Measurements from ENCODE around the gene SLC35F2. TPM values are rescaled to one million over a fixed set of nuclear protein-coding genes. Genes with fewer than 3 reads are reported as not detected.
A peak's percentile ranks its signal among the peaks of the same experiment; 100 is the strongest.

Gene SLC35F2
- total RNA-seq, 2 experiments from 2014 or later, result 22.8 to 24.5 TPM

DNA sequence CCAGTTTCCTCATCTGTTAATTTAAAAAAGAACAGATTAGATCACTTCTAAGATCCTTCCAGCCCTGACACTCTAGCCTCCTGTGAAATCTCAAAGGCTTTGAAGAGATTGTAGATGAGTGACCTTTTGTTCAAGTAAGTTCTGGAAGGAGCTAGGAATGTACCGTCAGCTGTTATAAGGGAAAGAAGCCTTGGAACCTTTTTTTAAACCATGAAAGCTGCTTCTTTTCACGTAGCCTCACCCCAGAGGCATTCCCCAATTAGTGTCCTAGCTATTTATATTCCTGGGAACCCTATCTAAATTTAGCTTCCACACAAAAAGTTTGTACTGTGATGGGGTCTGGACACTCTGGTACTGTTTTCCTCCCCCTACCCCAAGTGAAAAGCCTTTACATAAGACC lies 111.0 kb downstream of the SLC35F2 start:
- intact Hi-C loops (cut with micrococcal nuclease), result no loop called here
- no peak for DNase-seq
- Mint-ChIP-seq H3K27ac (no peak overlapping the region), H3K27me3 (peaks cover 14% of the 10 kb centered on the region), H3K9me3 (no peaks in the 10 kb centered on the region), H3K4me1 (ENCODE audit: low read depth) (no peaks in the 10 kb centered on the region), H3K4me3 (no peak overlapping the region), H3K36me3 (no peaks in the 10 kb centered on the region)
- POLR2A ChIA-PET, result no interaction called here
- CTCF ChIA-PET, result interaction anchor here (0.5 to 1.0 kb wide), 2 partner anchors 23 to 64 kb away, joined by 3 to 5 read pairs; no protein-coding TSS in a partner anchor

DNA sequence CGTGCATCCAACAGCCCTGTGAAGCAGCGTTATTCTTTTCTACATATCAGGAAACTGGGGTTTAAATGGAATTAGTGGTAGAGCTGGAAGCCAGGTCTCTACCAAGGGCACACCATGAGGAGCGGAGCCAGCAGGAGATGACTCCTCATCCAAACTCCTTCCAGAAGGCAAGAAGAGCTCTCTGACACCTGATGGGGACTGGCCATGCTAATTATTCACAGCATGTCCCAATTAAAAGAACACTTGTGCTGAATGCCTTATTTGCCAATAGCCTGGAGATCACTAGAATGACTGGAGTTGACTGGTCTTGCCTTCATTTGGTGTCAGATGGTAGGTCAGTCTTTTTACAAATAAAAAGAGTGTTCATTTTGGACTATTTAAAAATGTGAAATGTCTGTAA lies 113.9 kb downstream of the SLC35F2 start:
- ChIA-PET CTCF (interaction anchor here (1.1 kb wide), 1 partner anchor 26 kb away, joined by 3 read pairs; no protein-coding TSS in a partner anchor), POLR2A (no interaction called here)
- H3K9me3 Mint-ChIP-seq, result no peaks in the 10 kb centered on the region
- H3K4me1 Mint-ChIP-seq (ENCODE audit: low read depth), result no peaks in the 10 kb centered on the region
- no peak overlapping the region for H3K4me3 Mint-ChIP-seq
- H3K27me3 Mint-ChIP-seq, result peaks cover 14% of the 10 kb centered on the region
- no peaks in the 10 kb centered on the region for H3K36me3 Mint-ChIP-seq
- H3K27ac Mint-ChIP-seq, result no peak overlapping the region
- no peak for DNase-seq
- intact Hi-C loops (cut with micrococcal nuclease), result no loop called here

DNA sequence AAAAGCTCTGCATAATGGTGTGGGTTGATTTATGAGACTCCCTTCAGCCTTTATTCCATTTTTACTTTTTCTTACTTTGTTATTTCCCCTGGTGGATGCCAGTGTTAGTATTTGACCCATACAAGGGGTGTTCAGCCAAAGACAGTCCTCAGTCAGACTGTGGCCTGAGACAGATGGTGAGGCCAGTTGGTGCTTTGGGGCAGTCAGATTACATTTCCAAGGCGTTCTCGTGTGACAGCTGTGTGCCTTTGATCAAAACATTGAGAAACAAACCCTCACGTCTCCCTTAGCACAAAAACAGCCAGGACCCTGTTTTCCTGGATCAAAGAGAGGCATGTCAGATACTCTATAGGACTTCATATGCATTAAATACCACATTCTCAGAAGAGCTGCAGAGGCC lies 115.4 kb downstream of the SLC35F2 start:
- no peaks in the 10 kb centered on the region for H3K9me3 Mint-ChIP-seq
- intact Hi-C loops (cut with micrococcal nuclease), result no loop called here
- H3K4me1 Mint-ChIP-seq (ENCODE audit: low read depth), result no peaks in the 10 kb centered on the region
- H3K27ac Mint-ChIP-seq, result no peak overlapping the region
- no peak overlapping the region for H3K4me3 Mint-ChIP-seq
- DNase-seq, result no peak
- H3K27me3 Mint-ChIP-seq, result peaks cover 18% of the 10 kb centered on the region
- ChIA-PET POLR2A (no interaction called here), CTCF (interaction anchor here (0.6 to 1.2 kb wide), 3 partner anchors 28 to 157 kb away, joined by 3 to 6 read pairs (median 3); no protein-coding TSS in a partner anchor)
- H3K36me3 Mint-ChIP-seq, result no peaks in the 10 kb centered on the region

DNA sequence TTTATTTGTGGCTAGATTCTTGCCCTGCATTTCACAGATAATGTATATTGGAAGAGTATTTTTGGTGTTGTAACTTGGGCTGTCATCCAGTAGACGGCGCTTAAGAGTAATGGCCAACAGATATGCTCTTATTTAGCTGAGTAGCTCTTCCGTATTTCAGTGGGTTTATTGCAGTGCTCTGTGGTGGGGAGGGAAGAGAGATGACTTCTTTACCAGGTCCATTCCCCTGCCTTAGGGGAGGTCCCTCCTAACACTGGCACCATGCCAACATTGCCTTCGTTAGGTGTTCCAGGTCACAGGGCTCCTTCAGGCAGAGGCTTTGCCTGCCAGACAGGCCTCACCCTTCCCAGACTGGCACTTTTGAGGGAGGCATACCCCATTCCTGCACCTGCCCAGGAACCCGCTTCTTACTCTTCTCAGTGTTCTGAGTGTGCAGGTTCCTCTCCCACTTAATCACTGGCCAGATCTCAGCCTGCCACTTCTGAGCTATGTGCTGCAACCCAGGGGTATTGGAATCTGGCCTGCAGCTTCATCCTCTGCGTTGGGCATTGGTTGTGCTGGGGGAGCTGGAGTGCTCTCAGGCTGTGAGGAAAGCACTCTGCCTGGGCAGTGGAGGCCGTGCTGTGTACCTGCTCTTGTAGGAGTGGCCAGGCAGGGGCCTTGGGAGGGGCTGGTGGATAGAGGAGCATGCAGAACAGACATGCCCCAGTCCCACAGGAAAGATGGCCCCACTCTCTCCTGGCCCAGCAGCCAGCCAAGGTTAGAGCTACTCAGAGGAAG lies 117.4 kb downstream of the SLC35F2 start:
- H3K4me3 Mint-ChIP-seq, result no peak overlapping the region
- H3K27ac Mint-ChIP-seq, result no peak overlapping the region
- ChIA-PET POLR2A (no interaction called here), CTCF (interaction anchor here (0.6 to 3.1 kb wide), 19 partner anchors 9 to 258 kb away, joined by 3 to 26 read pairs (median 6); no protein-coding TSS in a partner anchor)
- peak; percentile 26 for DNase-seq
- no peaks in the 10 kb centered on the region for H3K36me3 Mint-ChIP-seq
- intact Hi-C loops (cut with micrococcal nuclease), result loop anchor here (1.0 kb wide), 3 partner anchors 30 to 157 kb away; no protein-coding TSS in a partner anchor
- peaks cover 18% of the 10 kb centered on the region for H3K27me3 Mint-ChIP-seq
- no peaks in the 10 kb centered on the region for H3K9me3 Mint-ChIP-seq
- H3K4me1 Mint-ChIP-seq (ENCODE audit: low read depth), result no peaks in the 10 kb centered on the region

Other genes with a start within 250 kb of the SLC35F2 start
- gene SLN, start 146.7 kb downstream of the SLC35F2 start, total RNA-seq, result not detected
- gene RAB39A, start 69.7 kb upstream of the SLC35F2 start, total RNA-seq, result under 1 TPM; 0.29 to 0.71 TPM
- 10 to 100 TPM; 27.7 to 30.7 TPM for gene CUL5, start 150.1 kb upstream of the SLC35F2 start, total RNA-seq